GM10266 (cell line): ENCODE measurements around the gene HBD.
"Not testable (repeated sequence)": the region's sequence is repeated elsewhere in the genome, so short reads cannot be mapped to it uniquely, and the experiment has no call there.

ENCODE experiments used
- DNase-seq: peaks from one replicate; pipeline ENCODE4 v3.0.0; 2012; ENCODE audit errors: extremely low spot score
- CTCF ChIP-seq: IDR thresholded peaks from 2 replicates; pipeline ENCODE4 v1.5.1; 2012; ENCODE audit warnings: mild to moderate bottlenecking, low read depth; ENCODE audit not compliant: control insufficient read depth, insufficient read depth; ENCODE audit errors: missing control alignments

HBD gene

DNA sequence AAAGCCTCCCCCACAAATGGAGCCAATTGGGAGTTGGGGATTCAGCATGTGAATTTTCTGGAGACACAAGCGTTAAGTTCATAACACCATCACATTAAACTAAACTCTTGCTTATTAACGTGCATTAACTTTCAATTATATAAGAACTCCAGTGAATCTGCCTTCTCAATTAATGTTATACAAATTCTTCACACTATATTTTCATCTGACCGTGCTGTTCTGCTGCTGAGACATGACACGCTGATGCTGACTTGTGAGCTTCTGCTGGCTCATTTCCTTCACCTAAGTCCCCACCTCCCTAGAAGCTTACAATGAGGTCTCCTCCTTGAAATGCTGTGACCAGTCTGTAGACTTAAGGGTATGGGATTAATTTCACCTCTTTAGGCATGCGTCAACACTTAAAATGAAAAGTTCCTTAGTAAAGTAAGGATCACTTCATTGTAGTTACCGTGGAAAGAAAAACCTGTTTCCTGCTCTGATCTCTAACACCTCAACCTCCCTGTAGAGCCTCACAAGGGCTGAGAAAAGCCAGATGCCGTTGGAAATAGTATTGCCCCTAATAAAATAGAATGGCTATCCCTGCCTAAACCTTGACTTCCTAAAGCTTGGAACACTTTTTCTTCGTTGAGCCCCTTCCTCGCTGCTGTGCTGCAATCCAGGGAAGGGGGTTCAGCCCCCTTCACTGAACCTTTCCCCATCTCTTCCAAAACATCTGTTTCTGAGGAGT lies 18.1 kb upstream of the HBD start:
- no peak for DNase-seq

DNA sequence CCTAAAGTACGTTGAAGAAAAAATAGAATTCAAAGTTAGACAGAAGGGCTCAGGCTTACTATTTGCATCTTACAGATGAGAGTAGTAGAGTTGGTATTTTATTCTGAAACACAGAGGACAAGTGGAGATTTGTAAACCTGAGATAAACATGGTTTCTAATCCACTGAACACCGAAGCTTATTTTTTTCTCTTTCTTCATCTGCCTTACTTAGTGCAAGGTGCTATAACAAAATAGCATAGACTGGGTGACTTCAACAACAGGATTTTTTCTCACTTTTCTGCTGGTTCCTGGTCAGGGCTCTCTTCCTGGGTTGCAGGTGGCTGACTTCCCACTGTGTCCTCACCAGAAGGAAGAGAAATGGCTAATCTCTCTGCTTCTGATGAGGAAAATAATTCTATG lies 17.5 kb upstream of the HBD start:
- DNase-seq = no peak
- no peak for TF ChIP-seq CTCF

More for the DNA sequence above, 18.1 kb upstream of the HBD start:
- TF ChIP-seq CTCF = no peak

GRCh38 chr11:5250543-5251204 lies 16.4 kb upstream of the HBD start:
- no peak for DNase-seq
- no peak for TF ChIP-seq CTCF

GRCh38 chr11:5249807-5250396 lies 15.6 kb upstream of the HBD start, which contains the start of gene HBG1:
TSS of gene HBG1 (minus strand) at chr11:5249857. CDS start at chr11:5249804, 53 bp downstream.
- not testable (repeated sequence) for DNase-seq

DNA sequence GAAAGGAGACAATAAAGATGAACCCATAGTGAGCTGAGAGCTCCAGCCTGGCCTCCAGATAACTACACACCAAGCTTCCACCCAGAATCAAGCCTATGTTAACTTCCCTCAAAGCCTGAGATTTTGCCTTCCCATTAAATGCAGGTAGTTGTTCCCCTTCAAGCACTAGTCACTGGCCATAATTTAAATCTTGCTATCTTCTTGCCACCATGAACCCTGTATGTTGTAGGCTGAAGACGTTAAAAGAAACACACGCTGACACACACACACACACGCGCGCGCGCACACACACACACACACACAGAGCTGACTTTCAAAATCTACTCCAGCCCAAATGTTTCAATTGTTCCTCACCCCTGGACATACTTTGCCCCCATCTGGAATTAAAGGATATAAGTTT lies 14.2 kb upstream of the HBD start:
- not testable (repeated sequence) for DNase-seq

DNA sequence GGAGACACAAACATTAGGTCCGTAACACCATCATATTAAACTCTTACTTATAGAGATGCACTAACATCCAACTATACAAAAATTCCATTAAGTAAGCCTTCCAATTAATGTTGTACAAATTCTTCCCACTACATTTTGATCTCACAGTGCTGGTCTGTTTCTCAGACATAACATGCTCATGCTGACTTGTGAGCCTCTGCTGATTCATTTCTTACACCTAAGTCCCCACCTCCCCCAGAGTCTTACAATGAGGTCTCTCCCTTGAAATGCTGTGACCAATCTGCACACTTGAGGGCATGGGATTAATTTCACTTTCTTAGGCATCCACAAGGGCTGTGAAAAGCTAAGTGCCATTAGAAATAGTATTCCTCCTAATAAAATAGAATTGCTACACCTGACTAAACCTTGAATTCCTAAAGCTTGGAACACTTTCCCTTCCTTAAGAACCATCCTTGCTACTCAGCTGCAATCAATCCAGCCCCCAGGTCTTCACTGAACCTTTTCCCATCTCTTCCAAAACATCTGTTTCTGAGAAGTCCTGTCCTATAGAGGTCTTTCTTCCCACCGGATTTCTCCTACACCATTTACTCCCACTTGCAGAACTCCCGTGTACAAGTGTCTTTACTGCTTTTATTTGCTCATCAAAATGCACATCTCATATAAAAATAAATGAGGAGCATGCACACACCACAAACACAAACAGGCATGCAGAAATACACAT lies 13.3 kb upstream of the HBD start:
- TF ChIP-seq CTCF = no peak
- DNase-seq = no peak

GRCh38 chr11:5246772-5247471 lies 12.6 kb upstream of the HBD start:
- no peak for TF ChIP-seq CTCF
- DNase-seq = no peak

DNA sequence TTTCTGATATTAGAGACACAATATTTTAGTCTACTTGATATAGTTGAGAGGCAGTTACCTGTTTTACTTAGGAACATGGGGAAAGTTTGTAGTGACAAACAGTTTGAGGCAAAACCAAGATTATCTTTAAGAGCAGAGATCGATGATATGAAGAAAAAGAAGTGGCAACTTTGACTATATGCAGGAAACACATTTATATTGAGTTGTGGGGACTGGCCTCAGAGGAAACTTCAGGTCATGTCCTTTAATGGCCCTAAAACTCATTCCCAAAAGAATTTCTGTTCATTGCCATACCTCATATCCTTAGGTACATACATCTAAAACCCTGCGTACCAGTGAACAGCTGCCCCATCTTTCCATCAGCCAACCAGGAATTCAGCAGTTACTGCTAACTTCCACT lies 10.9 kb upstream of the HBD start:
- DNase-seq = no peak
- no peak for TF ChIP-seq CTCF
